Cerebellar nuclear complex (tissue), 1 donor: ENCODE measurements around the gene GOLGA8B.
A peak's percentile ranks its signal among the peaks of the same experiment; 100 is the strongest.
"Not testable (repeated sequence)": the region's sequence is repeated elsewhere in the genome, so short reads cannot be mapped to it uniquely, and the experiment has no call there.

Experiments used
- DNase-seq, 2 experiments: peaks; one replicate each; lab custom pipeline; 2025; lab: John Stamatoyannopoulos, UW

Gene GOLGA8B

DNA sequence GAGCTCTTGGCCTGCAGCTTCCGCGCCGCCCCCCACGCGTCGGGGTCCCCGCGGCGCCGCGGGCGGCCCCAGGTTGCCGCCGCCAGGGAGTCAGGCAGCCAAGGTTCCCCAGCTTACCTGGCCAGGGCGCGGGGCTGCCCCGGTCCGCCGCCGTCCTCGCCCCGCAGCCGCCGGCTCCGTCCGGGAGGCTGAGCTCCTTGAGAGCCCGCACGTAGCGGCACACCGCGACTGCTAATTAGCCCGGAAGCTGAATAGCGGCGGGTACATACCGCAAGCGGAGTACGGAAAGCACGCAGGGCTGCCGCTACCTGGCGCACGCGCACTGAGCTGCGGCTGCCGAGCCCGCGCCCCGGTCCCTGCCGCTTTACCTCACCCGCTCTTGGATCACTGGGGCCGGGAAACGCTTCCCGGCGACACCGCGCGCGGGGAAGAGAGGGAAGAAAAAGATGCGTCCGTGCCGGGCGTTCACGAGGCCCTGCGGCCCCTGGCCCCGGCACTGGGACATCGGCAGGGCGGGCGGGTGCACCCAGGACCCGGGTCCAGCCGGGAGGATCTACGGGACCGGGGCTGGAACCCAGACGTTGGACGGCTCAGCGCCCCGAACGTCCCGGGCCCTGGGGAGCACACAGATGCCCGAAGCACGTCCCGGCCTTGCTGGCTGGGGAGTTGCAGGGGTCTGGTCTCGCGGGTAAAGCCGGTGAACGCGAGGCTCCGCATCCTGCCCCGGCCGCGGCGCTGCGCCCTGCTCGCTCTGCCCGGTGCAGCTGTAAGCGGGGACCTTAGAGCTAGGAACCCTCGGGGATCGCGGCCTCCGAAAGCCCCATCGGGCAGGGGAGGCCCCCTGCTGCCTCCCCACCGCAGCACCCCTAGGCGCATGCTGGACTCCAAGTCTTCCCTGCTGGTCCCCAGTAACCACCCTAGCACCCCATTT lies at the start of gene GOLGA8B:
GOLGA8B (minus strand) TSS at position 253 of the 931 bp plus-strand sequence. CDS start 47,739 bp downstream, outside the sequence.
- DNase-seq, result peak in 1 of 2 experiments; percentile 36

GRCh38 chr15:34633165-34633564 lies 49.7 kb upstream of the GOLGA8B start:
- DNase-seq, result not testable (repeated sequence)

GRCh38 chr15:34628577-34629152 lies 45.2 kb upstream of the GOLGA8B start:
- DNase-seq, result no peak

DNA sequence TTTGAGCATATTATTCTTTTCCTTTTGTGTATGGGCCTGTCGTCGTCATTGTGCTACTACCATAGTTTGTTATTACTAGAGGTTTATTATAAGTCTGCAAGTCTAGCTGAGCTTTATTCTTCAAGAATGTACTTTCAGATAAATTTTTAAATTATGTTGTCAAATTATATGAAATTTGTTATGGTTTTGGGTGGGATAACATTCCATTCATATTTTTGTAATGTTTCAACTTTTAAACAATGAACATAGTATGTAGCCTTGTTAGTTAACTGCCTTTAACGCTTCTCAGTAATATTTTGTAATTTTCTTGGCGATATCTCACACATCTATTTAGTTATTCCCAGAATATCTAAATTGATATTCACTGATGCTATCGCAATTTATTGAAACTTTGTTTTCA lies 41.6 kb upstream of the GOLGA8B start:
- DNase-seq, result no peak

GRCh38 chr15:34621675-34622074 lies 38.2 kb upstream of the GOLGA8B start:
- DNase-seq, result no peak

DNA sequence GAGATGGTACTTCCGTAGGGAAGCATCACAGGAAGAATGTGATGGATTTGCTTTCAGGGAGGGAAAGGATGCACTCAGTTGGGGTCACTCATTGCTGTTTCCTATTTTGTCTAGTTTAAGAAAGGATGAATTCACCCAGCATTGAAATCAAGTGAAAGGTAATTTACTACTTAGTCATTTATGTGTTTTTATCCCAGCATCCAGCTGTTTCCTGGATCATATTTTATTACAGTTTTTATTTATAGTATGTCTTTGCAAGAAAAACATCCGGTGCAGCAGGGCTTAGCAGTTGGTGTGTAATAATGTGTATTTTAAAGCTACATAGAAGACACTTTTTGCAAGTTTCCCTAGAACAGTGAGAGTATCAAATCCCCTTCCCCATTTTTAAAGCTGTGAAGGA lies 37.4 kb upstream of the GOLGA8B start:
- DNase-seq, result no peak

GRCh38 chr15:34620142-34620541 lies 36.7 kb upstream of the GOLGA8B start:
- no peak for DNase-seq

DNA sequence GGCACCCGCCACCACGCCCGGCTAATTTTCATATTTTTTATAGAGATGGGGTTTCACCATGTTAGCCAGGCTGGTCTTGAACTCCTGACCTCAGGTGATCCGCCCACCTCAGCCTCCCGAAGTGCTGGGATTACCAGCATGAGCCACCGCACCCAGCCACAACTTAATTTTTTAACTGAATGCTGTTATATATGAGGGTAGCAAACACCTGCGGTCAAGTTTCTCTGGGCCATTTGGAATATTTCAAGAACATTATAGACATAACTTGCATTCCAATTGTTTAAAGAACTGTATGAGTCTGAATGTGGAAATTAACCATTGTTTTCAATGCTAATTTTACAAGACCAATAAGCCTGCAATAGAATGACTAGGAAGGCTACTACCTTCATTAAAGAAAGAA lies 35.7 kb upstream of the GOLGA8B start:
- DNase-seq, result no peak

DNA sequence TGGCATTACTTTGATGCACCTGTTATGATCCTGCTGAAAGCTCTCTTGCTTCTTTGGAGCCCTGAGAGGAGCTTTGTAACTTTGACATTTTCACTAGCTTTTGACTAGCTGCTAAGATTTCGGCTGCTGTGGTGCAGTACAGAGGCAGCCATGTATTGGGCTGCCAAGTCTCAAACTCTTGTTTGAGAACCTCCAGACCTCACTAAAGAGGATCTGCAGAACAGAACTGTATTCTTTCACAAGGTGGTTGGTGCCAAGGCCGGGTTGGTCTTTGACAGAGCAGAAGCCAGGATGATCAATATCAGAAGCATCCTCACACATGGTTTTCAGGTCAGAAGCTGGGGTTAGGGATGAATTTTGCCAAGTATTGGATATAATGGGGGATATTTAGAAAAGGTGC lies 34.6 kb upstream of the GOLGA8B start:
- DNase-seq, result no peak

- DNase-seq, result no peak
Measured at GRCh38 chr15:34616613-34617012, 33.2 kb upstream of the GOLGA8B start.

DNA sequence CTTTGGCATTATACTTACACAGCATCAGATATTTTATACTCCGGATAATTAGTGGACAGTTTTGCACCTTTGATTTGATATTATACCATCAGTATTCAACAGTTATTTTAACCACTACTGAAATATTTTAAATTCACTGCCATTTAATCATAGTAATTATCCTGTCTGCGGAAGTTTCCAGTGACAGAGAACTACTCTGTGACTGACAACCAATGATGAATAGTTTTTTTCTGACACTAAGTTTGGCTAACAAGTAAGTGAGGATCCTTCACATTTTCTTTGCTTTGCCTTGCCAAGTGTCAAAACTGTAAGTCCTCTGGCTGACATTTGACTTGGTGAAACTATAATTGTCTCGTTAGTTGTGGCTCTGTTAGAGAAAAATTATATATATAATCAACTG lies 30.5 kb upstream of the GOLGA8B start:
- DNase-seq, result no peak

DNA sequence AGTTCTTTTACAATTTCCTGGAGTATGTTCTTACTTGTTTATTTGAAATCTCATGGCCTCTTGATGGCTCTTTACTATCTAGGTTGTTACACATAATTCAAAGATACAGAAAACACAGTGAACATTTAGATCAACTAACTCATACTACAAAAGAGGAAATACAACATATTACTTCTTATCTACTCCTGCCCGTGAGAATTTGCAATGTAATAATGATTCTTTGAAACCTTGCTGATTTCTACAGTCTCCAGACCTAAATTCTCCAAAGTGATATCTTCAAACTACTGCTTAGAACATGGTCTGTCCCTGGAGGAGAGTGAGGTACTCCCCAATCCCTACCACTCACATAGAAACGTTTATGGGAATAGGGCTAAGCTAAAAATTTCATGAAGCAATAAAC lies 29.9 kb upstream of the GOLGA8B start:
- DNase-seq, result no peak

GRCh38 chr15:34610354-34610753 lies 26.9 kb upstream of the GOLGA8B start:
- no peak for DNase-seq

- DNase-seq, result no peak
Measured at GRCh38 chr15:34609102-34610057, 25.9 kb upstream of the GOLGA8B start.

DNA sequence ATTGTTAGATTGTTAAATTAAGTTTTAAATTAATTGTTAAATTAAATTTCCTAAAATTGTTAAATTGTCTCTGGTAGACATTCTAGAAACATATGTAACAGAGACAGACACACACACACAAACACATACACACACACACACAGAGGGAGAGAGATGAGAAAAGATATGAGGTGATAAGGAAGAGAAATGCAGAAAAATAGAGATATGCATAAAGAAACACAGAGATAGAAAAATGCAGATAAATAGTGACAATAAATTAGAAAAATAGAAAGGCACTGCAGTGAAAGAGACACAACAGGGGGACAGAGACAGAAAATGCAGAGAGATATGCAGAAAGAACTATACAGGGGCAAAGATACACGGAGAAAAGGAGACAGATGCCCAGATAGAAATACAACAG lies 25.1 kb upstream of the GOLGA8B start:
- DNase-seq, result no peak

- DNase-seq, result no peak
Measured at GRCh38 chr15:34607832-34608231, 24.4 kb upstream of the GOLGA8B start.

GRCh38 chr15:34606545-34606944 lies 23.1 kb upstream of the GOLGA8B start:
- no peak for DNase-seq

GRCh38 chr15:34606131-34606530 lies 22.7 kb upstream of the GOLGA8B start:
- DNase-seq, result no peak

DNA sequence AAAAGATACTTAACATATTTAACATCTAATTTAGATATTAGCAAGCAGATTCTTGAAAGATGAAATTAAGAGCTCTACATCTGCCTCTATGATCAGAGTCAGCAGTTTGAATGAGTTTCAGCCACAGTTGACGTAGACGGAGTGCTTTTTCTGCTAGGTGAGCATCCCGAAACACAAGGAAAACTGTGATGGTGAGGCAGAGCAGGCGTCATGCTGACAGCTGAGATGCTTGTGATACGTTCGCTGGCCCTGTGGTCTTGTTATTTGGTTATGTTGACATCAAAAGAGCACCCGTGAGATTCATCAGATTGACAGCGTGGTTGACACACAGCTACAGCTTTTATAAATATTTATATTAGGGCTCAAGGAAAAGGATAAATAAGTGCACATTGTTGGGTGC lies 19.6 kb upstream of the GOLGA8B start:
- no peak for DNase-seq

GRCh38 chr15:34600923-34601322 lies 17.5 kb upstream of the GOLGA8B start:
- DNase-seq, result no peak

GRCh38 chr15:34598799-34599585 lies 15.5 kb upstream of the GOLGA8B start:
- DNase-seq, result no peak
